Choroid plexus epithelial cell (primary cell): Measurements from ENCODE around the gene OCIAD2.
A peak's percentile ranks its signal among the peaks of the same experiment; 100 is the strongest.
"Not testable (repeated sequence)": the region's sequence is repeated elsewhere in the genome, so short reads cannot be mapped to it uniquely, and the experiment has no call there.

ENCODE experiments used
- DNase-seq: peaks from one replicate; pipeline ENCODE4 v3.0.0-alpha.2; 2010; ENCODE audit warnings: low read depth
- H3K4me3 ChIP-seq: 2 replicates; pipeline ENCODE4 v1.5.1; 2011; ENCODE audit warnings: low read depth, mild to moderate bottlenecking, control low read depth, low read length, moderate library complexity
- TF ChIP-seq, protein P1 (sequence below): conservative IDR thresholded peaks from 2 replicates; pipeline ENCODE4 v1.5.1; 2011; ENCODE audit warnings: low read depth, mild to moderate bottlenecking, control low read depth, inconsistent platforms, low read length, moderate library complexity

OCIAD2 gene

DNA sequence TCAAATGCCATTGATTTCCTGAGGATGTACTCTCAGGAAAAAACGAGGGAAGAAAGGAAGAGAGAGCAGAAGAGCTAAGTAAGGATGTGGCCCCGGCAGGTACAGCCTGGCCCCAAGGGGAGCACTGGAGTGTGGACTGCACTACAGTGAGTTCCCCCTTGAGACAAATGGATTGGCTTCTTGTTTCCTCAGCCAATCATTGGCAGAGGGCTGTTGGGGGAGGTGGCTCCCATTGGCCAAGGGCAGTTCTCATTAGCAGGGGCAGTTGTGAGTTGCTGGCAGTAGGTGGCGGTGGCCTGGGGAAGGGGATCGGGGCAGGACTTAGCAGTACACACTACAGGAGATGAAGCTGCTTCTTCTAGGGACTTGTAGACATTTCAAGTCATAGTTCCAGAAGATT lies 24.1 kb upstream of the OCIAD2 start:
- H3K4me3 ChIP-seq: no peak overlapping the region
- DNase-seq: no peak
- TF ChIP-seq, protein P1, sequence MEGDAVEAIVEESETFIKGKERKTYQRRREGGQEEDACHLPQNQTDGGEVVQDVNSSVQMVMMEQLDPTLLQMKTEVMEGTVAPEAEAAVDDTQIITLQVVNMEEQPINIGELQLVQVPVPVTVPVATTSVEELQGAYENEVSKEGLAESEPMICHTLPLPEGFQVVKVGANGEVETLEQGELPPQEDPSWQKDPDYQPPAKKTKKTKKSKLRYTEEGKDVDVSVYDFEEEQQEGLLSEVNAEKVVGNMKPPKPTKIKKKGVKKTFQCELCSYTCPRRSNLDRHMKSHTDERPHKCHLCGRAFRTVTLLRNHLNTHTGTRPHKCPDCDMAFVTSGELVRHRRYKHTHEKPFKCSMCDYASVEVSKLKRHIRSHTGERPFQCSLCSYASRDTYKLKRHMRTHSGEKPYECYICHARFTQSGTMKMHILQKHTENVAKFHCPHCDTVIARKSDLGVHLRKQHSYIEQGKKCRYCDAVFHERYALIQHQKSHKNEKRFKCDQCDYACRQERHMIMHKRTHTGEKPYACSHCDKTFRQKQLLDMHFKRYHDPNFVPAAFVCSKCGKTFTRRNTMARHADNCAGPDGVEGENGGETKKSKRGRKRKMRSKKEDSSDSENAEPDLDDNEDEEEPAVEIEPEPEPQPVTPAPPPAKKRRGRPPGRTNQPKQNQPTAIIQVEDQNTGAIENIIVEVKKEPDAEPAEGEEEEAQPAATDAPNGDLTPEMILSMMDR: no peak

DNA sequence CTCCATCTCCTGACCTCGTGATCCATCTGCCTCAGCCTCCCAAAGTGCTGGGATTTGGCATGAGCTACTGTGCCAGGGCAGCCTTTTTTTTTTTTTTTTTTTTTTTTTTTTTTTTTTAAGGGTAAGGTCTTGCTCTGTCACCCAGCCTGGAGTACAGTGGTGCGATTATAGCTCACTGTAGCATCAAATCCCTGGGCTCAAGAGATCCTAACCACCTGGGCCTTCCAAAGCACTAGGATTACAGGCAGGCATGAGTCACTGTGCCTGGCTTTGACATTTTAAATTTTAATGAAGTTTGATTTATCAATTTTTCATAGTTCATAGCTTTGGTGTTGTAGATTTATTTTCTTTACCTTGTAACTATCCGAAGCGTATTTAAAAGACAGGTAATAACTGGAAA lies 17.8 kb upstream of the OCIAD2 start:
- TF ChIP-seq, protein P1: no peak
- DNase-seq: no peak

DNA sequence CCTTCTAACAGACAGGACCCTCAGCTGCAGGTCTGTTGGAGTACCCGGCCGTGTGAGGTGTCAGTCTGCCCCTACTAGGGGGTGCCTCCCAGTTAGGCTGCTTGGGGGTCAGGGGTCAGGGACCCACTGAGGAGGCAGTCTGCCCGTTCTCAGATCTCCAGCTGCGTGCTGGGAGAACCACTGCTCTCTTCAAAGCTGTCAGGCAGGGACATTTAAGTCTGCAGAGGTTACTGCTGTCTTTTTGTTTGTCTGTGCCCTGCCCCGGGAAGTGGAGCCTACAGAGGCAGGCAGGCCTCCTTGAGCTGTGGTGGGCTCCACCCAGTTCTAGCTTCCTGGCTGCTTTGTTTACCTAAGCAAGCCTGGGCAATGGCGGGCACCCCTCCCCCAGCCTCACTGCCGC lies 16.5 kb upstream of the OCIAD2 start:
- DNase-seq, H3K4me3 ChIP-seq: not testable (repeated sequence)

More for the DNA sequence above, 17.8 kb upstream of the OCIAD2 start:
- no peak overlapping the region for H3K4me3 ChIP-seq

DNA sequence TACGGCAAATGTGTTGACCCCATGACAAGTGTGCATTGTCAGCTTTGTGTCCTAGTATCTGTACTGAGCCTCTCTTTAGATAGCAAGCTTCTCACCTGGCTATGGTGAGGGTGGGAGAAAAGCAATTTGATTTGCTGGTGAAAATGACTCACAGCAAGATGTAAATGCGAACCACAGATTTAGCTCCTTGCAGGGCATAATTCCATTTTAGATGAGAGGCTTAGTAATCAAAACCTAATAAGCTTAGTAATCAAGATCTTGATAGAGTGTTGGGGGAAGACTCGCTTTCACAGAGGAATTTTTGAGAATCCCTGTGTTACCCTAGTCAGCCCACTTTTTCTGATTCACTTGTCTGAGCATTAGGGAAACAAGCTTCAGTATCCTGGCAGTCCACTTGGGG lies 7.7 kb upstream of the OCIAD2 start:
- H3K4me3 ChIP-seq: no peak overlapping the region
- TF ChIP-seq, protein P1: no peak
- DNase-seq: no peak

DNA sequence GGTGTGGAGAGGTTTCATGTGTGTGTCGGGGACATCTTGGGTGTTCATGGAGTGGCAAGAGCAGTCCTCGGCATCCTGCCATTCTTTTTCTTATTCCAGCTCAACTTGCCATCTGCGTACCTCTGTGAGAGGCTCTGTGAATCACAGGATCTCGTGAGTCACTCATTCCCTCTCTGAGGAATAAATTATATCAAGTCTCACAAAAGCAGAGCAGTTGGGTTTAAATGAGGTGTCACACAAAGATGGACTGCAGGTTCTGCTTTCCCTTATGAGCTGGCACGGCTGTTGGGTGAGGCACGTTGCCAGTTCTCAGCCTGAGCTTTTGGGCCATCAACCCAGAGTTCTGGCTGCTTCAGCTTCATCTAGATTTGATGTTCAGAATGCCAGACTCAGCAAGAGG lies 6.8 kb upstream of the OCIAD2 start:
- peak; percentile 74 for DNase-seq
- no peak overlapping the region for H3K4me3 ChIP-seq
- TF ChIP-seq, protein P1: no peak

DNA sequence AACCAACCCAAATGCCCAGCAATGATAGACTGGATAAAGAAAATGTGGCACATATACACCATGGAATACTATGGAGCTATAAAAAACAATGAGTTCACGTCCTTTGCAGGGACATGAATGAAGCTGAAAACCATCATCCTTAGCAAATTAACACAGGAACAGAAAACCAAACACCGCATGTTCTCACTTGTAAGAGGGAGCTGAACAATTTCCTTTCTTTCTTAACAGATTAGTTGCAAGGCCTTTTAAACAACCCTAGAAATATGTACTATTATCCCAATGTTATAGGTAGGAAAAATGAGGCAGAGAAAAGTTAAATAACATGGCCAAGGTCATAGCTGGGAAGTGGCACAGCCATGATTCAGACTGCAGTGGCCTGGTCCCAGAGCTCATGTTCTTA lies 5.8 kb upstream of the OCIAD2 start:
- TF ChIP-seq, protein P1: no peak
- DNase-seq: no peak
- H3K4me3 ChIP-seq: no peak overlapping the region

DNA sequence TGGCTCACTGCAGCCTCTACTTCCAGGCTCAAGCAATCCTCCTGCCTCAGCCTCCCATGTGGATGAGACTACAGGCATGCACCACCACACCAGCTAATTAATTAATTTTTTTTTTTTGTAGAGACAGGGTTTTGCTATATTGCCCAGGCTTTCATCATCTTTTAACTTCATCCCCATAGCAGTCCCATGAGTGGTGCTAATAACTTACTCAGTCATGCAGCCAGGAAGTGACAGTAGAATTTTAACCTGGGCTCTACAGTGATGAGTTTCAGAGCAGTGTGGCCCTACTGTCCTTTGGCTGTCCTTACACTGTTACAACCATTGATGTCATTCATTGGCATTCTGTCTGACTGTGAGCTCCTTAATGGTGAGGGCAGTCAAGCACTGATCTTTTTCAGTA lies 3.9 kb upstream of the OCIAD2 start:
- H3K4me3 ChIP-seq: no peak overlapping the region
- TF ChIP-seq, protein P1: no peak
- DNase-seq: no peak

DNA sequence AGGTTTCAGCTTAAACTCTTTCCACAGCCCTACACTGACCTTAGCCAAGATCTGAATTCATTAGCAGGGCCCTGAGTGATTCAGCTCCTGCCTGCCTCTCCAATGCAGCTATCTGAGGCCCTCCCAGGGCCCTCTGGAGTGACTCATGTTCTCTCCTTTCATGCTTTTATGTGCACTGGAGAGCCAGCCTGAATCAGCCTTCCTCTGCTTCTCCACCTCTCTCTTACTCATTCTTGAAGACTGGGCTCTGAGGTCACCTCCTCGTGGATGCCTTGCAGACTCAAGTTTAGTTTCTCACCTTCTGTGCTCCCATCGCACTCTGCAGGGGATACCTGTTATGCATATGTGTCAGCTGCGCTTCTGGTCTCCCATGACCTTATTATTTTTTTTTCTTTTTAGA lies 3.1 kb upstream of the OCIAD2 start:
- no peak overlapping the region for H3K4me3 ChIP-seq
- TF ChIP-seq, protein P1: no peak
- DNase-seq: peak; percentile 97
